HepG2 (cell line): Measurements from ENCODE around the gene DNMT3B. TPM values are rescaled to one million over a fixed set of nuclear protein-coding genes. Genes with fewer than 3 reads are reported as not detected.
A peak's percentile ranks its signal among the peaks of the same experiment; 100 is the strongest.

Experiments used
- ATRX ChIP-seq: sonication (generic); formaldehyde crosslinking; IDR thresholded peaks from 2 replicates; pipeline ENCODE4 v1.4.0; 2020; ENCODE audit warnings: missing genetic modification reagents, borderline replicate concordance
- CBX5 ChIP-seq: sonication (generic); formaldehyde crosslinking; IDR thresholded peaks from 2 replicates; pipeline ENCODE4 v1.4.0; 2020; ENCODE audit warnings: missing genetic modification reagents, borderline replicate concordance
- HMG20B ChIP-seq: conservative IDR thresholded peaks from 2 replicates; pipeline ENCODE4 v1.6.1; 2016; ENCODE audit warnings: missing genetic modification reagents, missing compliant biosample characterization
- HNRNPH1 ChIP-seq: fragments of 200-400 bp; formaldehyde crosslinking; optimal IDR thresholded peaks from 2 replicates; pipeline ENCODE3; 2017; ENCODE audit warnings: mild to moderate bottlenecking, low read depth, low read length
- HOXA3 ChIP-seq: sonication (generic); formaldehyde crosslinking; IDR thresholded peaks from 2 replicates; pipeline ENCODE4 v1.5.0; 2020; ENCODE audit warnings: missing genetic modification reagents
- MEIS2 ChIP-seq: sonication (generic); formaldehyde crosslinking; IDR thresholded peaks from 2 replicates; pipeline ENCODE4 v1.9.0; 2021; ENCODE audit warnings: mild to moderate bottlenecking, missing genetic modification reagents
- MLLT10 ChIP-seq: sonication (generic); formaldehyde crosslinking; IDR thresholded peaks from 2 replicates; pipeline ENCODE4 v1.4.0; 2020; ENCODE audit warnings: missing genetic modification reagents
- MYPOP ChIP-seq: sonication (generic); formaldehyde crosslinking; IDR thresholded peaks from 2 replicates; pipeline ENCODE4 v1.8.1; 2023; ENCODE audit warnings: mild to moderate bottlenecking, moderate library complexity, missing genetic modification reagents
- POLR2AphosphoS5 ChIP-seq: IDR thresholded peaks from 2 replicates; pipeline ENCODE4 v1.6.1; 2012; ENCODE audit warnings: low read depth, low read length
- SAP130 ChIP-seq: IDR thresholded peaks from 2 replicates; pipeline ENCODE4 v1.6.1; 2016; ENCODE audit warnings: low read depth
- SMAD9 ChIP-seq: sonication (generic); formaldehyde crosslinking; IDR thresholded peaks from 2 replicates; pipeline ENCODE4 v1.5.1; 2020; ENCODE audit warnings: mild to moderate bottlenecking, missing genetic modification reagents
- SPEN ChIP-seq: sonication (generic); formaldehyde crosslinking; IDR thresholded peaks from 2 replicates; pipeline ENCODE4 v1.5.1; 2020; ENCODE audit warnings: low read depth, mild to moderate bottlenecking, missing genetic modification reagents
- WIZ ChIP-seq: sonication (generic); formaldehyde crosslinking; IDR thresholded peaks from 2 replicates; pipeline ENCODE4 v1.5.1; 2020; ENCODE audit warnings: mild to moderate bottlenecking, missing genetic modification reagents
- ZBTB14 ChIP-seq: sonication (generic); formaldehyde crosslinking; IDR thresholded peaks from 2 replicates; pipeline ENCODE4 v1.4.0; 2020; ENCODE audit warnings: missing genetic modification reagents
- ZBTB8A ChIP-seq: sonication (generic); formaldehyde crosslinking; IDR thresholded peaks from 2 replicates; pipeline ENCODE4 v1.4.0; 2020; ENCODE audit warnings: mild to moderate bottlenecking, low read depth, missing genetic modification reagents, borderline replicate concordance
- ZIK1 ChIP-seq: sonication (generic); formaldehyde crosslinking; IDR thresholded peaks from 2 replicates; pipeline ENCODE4 v1.5.0; 2020; ENCODE audit warnings: mild to moderate bottlenecking, low read depth, missing genetic modification reagents, borderline replicate concordance
- ZMAT3 ChIP-seq: sonication (generic); formaldehyde crosslinking; conservative IDR thresholded peaks from 2 replicates; pipeline ENCODE4 v1.7.0; 2021; ENCODE audit warnings: missing genetic modification reagents
- ZNF160 ChIP-seq: sonication (generic); formaldehyde crosslinking; IDR thresholded peaks from 2 replicates; pipeline ENCODE4 v1.8.0; 2022; ENCODE audit warnings: mild to moderate bottlenecking, inconsistent platforms, missing genetic modification reagents
- ZNF281 ChIP-seq: sonication (generic); formaldehyde crosslinking; IDR thresholded peaks from 2 replicates; pipeline ENCODE4 v1.4.0; 2020; ENCODE audit warnings: missing genetic modification reagents, borderline replicate concordance
- ZNF382 ChIP-seq: sonication (generic); formaldehyde crosslinking; IDR thresholded peaks from 2 replicates; pipeline ENCODE4 v1.5.0; 2020; ENCODE audit warnings: missing genetic modification reagents, mild to moderate bottlenecking, borderline replicate concordance
- ZNF577 ChIP-seq: sonication (generic); formaldehyde crosslinking; IDR thresholded peaks from 2 replicates; pipeline ENCODE4 v1.4.0; 2020; ENCODE audit warnings: mild to moderate bottlenecking, low read depth, missing genetic modification reagents, borderline replicate concordance
- ZNF629 ChIP-seq: sonication (generic); formaldehyde crosslinking; conservative IDR thresholded peaks from 2 replicates; pipeline ENCODE4 v1.5.0; 2020; ENCODE audit warnings: missing genetic modification reagents
- ZNF761 ChIP-seq: sonication (generic); formaldehyde crosslinking; conservative IDR thresholded peaks from 2 replicates; pipeline ENCODE4 v1.4.0; 2020; ENCODE audit warnings: mild to moderate bottlenecking, missing genetic modification reagents
- ZNF772 ChIP-seq: sonication (generic); formaldehyde crosslinking; IDR thresholded peaks from 2 replicates; pipeline ENCODE4 v1.5.0; 2020; ENCODE audit warnings: mild to moderate bottlenecking, missing genetic modification reagents
- ZNF883 ChIP-seq: sonication (generic); formaldehyde crosslinking; IDR thresholded peaks from 2 replicates; pipeline ENCODE4 v1.5.1; 2020; ENCODE audit warnings: mild to moderate bottlenecking, missing genetic modification reagents; ENCODE audit errors: not compliant biosample characterization
- polyA plus RNA-seq, 8 experiments: library from polyadenylated mRNA; depleted of rRNA in 3 of 8; stranded (reverse) in 7 of 8; unstranded in 1 of 8; fragments of >200 nt; fragmentation: Illumina TruSeq in 4 of 8; extraction: Trizol in 4 of 8; gene quantifications; 2 replicates each; pipeline versions ENCODE4 v1.2.1 to v1.2.3, GENCODE V29; 2011 to 2016; ENCODE audit warnings: low read depth in 4 of 8, missing spikeins in 1 of 8, mixed read lengths in 1 of 8; ENCODE audit not compliant: insufficient read depth in 1 of 8
- total RNA-seq, 5 experiments: library from RNA; depleted of rRNA; stranded (reverse); fragments of >200 nt; fragmentation: Illumina TruSeq; extraction: Trizol; gene quantifications; 2 replicates each; pipeline ENCODE4 v1.2.3, GENCODE V29; 2016; ENCODE audit warnings: low read depth in 1 of 5

The DNMT3B gene
- total and polyA plus RNA-seq, 2 of the 13 experiments (the other 11 are each of a cell fraction or from before 2014, with no cell fraction given), result 3.8 to 13.9 TPM

GRCh38 chr20:32819992-32820697 is 58.0 kb downstream of the DNMT3B start (continued):
- TF ChIP-seq ZNF883 (CRISPR knock-in tag), result peak; percentile 75
- peak; percentile 44 for TF ChIP-seq MEIS2 (CRISPR knock-in tag)
- TF ChIP-seq ZIK1, result peak; percentile 26; the same call in 1 of the 2 replicates
- peak; percentile 81 for TF ChIP-seq SAP130 (CRISPR knock-in tag)
- TF ChIP-seq HOXA3 (CRISPR knock-in tag), result peak; percentile 97
- peak; percentile 89 for TF ChIP-seq POLR2AphosphoS5
- TF ChIP-seq MLLT10, result no peak
- TF ChIP-seq ZNF761 (CRISPR knock-in tag), result peak; percentile 67; the same call in 1 of the 2 replicates
- no peak; the same call in 1 of the 2 replicates for TF ChIP-seq ZNF772 (CRISPR knock-in tag)
- TF ChIP-seq HNRNPH1, result peak; percentile 89
- TF ChIP-seq WIZ, result peak; percentile 28; the same call in 1 of the 2 replicates
- TF ChIP-seq HMG20B (CRISPR knock-in tag), result 0 out of 2 replicates have a peak, but pooled peaks have one; percentile 15
- no peak for TF ChIP-seq ATRX (CRISPR knock-in tag)
- peak; percentile 43; the same call in 1 of the 2 replicates for TF ChIP-seq CBX5 (CRISPR knock-in tag)
- TF ChIP-seq ZNF281 (CRISPR knock-in tag), result peak; percentile 96
- peak; percentile 85 for TF ChIP-seq SPEN
- TF ChIP-seq ZBTB8A (CRISPR knock-in tag), result peak; percentile 37; the same call in 1 of the 2 replicates
- TF ChIP-seq ZNF160 (CRISPR knock-in tag), result 0 out of 2 replicates have a peak, but pooled peaks have one; percentile 28
- TF ChIP-seq ZMAT3, result peak; percentile 91
- peak; percentile 99 for TF ChIP-seq ZNF629
- peak; percentile 93 for TF ChIP-seq ZBTB14
- TF ChIP-seq SMAD9 (CRISPR knock-in tag), result 0 out of 2 replicates have a peak, but pooled peaks have one; percentile 62
- no peak for TF ChIP-seq ZNF382
- 0 out of 2 replicates have a peak, but pooled peaks have one; percentile 80 for TF ChIP-seq MYPOP (CRISPR knock-in tag)
- TF ChIP-seq ZNF577, result no peak
